Fibroblast of skin of scalp (primary cell): ENCODE measurements around the gene UEVLD.

Source experiments
- DNase-seq: peaks from one replicate; pipeline ENCODE4 v3.0.0-alpha.2; 2013

Gene UEVLD

DNA sequence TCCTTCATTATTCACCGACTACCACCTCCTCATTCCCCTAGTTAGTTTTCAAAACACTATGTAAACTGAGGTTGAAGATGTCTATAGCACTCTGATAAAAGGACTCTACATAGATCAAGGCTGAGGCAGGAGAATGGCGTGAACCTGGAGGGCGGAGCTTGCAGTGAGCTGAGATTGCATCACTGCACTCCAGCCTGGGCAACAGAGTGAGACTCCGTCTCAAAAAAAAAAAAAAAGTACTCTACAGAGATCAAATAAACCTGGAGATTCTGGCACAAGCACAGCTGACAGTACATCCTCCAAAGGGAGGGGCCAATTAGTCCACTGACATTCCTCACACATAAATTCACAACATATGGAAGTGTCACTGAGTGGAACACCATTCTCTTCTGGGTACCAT lies 92.8 kb downstream of the UEVLD start:
- DNase-seq: peak; percentile 6

DNA sequence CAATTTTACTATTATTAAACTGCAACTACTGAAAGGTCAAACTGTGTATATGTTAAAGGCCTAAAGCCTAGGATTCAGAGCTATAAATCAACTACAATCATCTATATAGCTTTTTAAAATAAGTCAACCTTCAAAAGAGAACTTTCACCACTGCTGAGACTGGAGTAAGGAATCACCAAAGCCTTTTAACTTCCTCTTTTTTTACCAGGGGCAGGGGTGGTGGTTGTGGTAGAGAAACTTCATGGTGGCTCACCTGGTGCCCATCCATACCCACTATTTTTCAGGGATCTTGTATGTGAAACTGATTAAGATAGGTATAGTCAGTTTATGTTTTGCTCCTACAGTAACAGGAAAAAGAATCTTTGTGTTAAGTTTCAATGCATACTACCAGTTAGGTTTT lies 93.3 kb downstream of the UEVLD start:
- no peak for DNase-seq

DNA sequence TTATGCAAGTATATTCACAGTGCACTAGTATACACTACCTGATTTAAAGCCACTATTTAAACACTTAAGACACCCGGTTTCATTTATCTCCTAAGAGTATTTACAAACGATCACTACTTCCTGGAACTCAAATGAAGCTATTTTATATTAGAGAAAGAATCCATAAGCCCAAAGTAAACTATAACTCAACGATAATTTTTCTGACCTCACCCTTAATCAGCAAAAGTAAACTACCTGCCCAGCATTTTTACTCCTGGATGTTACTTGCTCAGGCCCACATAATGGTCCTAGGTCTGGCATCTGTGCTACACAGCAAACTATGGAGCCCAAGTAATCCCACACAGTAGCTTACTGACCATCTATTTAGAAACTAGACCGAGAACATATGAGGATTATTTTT lies 95.2 kb downstream of the UEVLD start:
- DNase-seq: no peak

DNA sequence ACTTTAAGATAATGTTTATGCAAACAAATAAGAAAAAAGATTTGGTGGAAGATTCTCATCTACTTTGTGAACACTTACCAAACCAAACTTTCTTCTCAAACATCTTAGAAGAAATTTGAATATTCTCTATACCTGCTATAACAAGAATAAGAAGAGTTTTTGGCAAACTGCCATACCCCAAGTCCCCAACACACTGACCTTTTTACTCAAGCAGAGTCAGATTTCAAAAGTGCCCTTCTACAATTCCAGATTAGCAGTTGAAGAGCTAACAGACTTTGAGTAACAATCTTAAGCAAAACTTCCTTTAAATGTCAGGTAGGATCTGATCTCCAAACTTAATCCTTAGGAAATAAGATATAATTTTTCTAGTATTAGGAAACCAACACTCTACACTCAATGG lies 95.6 kb downstream of the UEVLD start:
- DNase-seq: no peak

DNA sequence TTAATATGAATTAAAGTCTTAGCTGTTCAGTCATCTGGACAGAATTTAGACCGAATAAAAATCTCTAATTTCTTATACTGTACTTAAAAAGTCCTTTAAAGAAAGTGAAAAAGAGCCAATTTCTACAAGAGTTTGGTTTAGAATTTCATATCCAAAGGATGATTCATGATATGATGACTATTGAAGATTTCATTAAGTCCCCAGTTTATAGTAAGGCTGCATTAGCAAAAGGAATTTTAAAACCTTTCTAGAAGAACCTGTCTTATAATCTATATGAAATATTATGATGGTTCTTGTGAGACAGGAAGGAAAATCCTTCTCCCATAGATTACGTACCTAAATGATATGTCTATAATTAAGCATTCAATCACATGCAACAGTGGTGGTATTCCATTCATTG lies 96.6 kb downstream of the UEVLD start:
- no peak for DNase-seq

DNA sequence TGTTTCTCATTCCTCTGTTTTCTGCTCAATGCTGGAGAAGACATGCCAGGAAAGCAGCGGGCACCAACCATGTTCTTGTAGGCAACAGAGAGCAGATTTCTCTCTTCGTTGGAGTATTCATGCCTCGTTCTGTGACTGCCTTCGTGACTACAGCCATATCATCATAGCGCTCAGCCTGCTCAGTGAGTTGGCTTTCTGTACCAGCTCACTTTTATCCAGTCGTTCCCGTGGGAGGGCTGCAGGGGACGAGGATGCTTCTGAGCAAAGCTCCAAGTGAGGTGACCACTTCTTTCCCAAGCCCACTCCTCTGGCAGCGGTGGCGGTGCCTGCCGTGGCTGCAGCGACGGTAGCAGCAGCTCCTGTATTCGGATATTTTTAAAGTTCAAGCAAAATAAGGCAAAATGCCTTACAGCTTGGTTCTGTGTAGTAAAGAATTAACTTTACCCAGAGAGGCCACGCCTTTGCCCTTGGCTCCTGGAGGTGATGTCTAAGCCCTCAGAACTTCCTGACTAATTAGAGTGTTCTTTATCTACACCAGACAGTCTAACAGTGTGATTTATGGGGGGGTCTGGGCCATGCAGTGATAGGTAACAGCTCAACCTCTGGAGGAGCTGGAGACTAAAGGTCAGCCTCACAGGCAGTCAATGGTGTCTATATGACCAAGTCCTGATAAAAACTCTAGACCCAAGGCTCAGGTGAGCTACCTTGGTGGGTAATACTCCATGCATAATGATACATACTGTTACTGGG lies 97.6 kb downstream of the UEVLD start:
- DNase-seq: no peak

DNA sequence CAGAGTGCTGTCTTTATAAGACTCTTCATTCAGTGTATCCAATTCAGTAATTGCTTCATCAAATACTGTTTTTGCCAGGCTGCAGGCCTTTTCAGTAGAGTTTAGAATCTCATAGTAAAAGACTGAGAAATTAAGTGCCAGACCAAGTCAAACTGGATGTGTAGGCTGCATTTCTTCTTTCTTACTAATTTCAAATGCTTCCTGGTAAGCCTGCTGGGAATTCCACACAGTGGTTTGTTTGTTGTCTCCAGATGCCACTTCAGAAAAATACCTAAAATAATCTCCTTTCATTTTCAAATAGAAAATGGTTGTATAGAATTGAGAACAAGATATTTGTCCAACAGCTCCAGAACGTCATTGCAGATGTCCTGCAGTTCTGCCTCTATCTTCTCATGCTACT lies 98.2 kb downstream of the UEVLD start:
- peak; percentile 6 for DNase-seq

DNA sequence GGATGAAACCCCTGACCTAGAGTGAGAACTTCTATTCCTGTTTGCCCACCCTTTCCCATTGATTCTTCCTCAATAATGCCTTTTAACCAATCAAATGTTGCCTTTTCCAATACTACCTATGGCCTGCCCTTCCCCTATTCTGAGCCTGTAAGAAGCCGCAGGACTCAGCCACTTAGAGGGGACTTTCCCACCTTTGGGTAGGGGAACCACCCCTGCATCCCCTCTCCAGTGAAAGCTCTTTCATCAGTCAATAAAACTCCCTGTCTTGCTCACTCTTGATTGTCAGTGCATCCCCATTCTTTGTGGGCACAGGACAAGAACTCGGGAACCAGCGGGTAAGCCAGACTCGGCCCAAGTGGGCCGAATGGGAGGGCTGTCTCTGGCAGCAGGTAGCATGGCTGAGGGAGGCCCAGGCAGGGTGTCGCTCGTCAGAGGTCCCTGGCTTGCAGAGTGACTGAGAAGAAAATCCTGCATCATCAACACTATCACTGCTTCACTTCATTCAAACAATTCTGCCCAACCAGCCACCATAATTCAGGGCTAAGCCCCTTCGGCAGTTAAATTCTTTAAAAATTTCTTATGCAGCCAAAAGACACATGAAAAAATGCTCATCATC lies 102.5 kb downstream of the UEVLD start:
- DNase-seq: no peak
